ENCODE measurements around the gene RIC8A. TPM values are rescaled to one million over a fixed set of nuclear protein-coding genes. Genes with fewer than 3 reads are reported as not detected.

Gene RIC8A
- polyA plus RNA-seq, 1 experiment = 242 TPM

GRCh38 chr11:203945-204586, 3.4 kb upstream of the RIC8A start:
- ChIA-PET POLR2A (no interaction called here), CTCF (interaction anchor here (1.2 to 1.4 kb wide), 3 partner anchors 46 to 158 kb away, joined by 3 to 4 read pairs (median 3); no protein-coding TSS in a partner anchor)
- no peak for TF ChIP-seq CTCF (IDR thresholded peaks at IDR 0.05; ENCODE audit: insufficient read depth, low read depth, low read length)
- peaks cover 30% of the 10 kb centered on the region for H3K36me3 ChIP-seq (ENCODE audit: control insufficient read depth, insufficient read depth, low read length)
- no peaks in the 10 kb centered on the region for H3K27me3 ChIP-seq (ENCODE audit: control insufficient read depth, insufficient read depth, low read length)
- DNase-seq (ENCODE audit: low read depth) = no peak
- H3K4me3 ChIP-seq (ENCODE audit: low read depth, low read length) = no peak overlapping the region

- Histone ChIP-seq H3K27me3 (ENCODE audit: control insufficient read depth, insufficient read depth, low read length) (no peaks in the 10 kb centered on the region), H3K4me3 (ENCODE audit: low read depth, low read length) (no peak overlapping the region), H3K36me3 (ENCODE audit: control insufficient read depth, insufficient read depth, low read length) (peaks cover 33% of the 10 kb centered on the region)
- POLR2A ChIA-PET = no interaction called here
- CTCF ChIA-PET = interaction anchor here (1.3 to 1.4 kb wide), 2 partner anchors 105 to 157 kb away, joined by 3 read pairs; no protein-coding TSS in a partner anchor
- DNase-seq (ENCODE audit: low read depth) = no peak
- TF ChIP-seq CTCF (IDR thresholded peaks at IDR 0.05; ENCODE audit: insufficient read depth, low read depth, low read length) = no peak
Measured at GRCh38 chr11:204587-205109, 2.9 kb upstream of the RIC8A start.

- CTCF ChIA-PET = interaction anchor here (1.3 kb wide), 1 partner anchor 104 kb away, joined by 3 read pairs; no protein-coding TSS in a partner anchor
- no peak for DNase-seq (ENCODE audit: low read depth)
- Histone ChIP-seq H3K27me3 (ENCODE audit: control insufficient read depth, insufficient read depth, low read length) (no peaks in the 10 kb centered on the region), H3K4me3 (ENCODE audit: low read depth, low read length) (peak overlapping the region; percentile 96), H3K36me3 (ENCODE audit: control insufficient read depth, insufficient read depth, low read length) (peaks cover 36% of the 10 kb centered on the region)
- TF ChIP-seq CTCF (IDR thresholded peaks at IDR 0.05; ENCODE audit: insufficient read depth, low read depth, low read length) = no peak
- POLR2A ChIA-PET = no interaction called here
Measured at GRCh38 chr11:205221-206001, 2.1 kb upstream of the RIC8A start.

- ChIA-PET POLR2A (no interaction called here), CTCF (interaction anchor here (0.8 to 1.6 kb wide), 2 partner anchors 28 to 190 kb away, joined by 3 read pairs; no protein-coding TSS in a partner anchor)
- DNase-seq (ENCODE audit: low read depth) = no peak
- no peaks in the 10 kb centered on the region for H3K27me3 ChIP-seq (ENCODE audit: control insufficient read depth, insufficient read depth, low read length)
- H3K36me3 ChIP-seq (ENCODE audit: control insufficient read depth, insufficient read depth, low read length) = peaks cover 37% of the 10 kb centered on the region
- peak overlapping the region; percentile 96 for H3K4me3 ChIP-seq (ENCODE audit: low read depth, low read length)
- TF ChIP-seq CTCF (IDR thresholded peaks at IDR 0.05; ENCODE audit: insufficient read depth, low read depth, low read length) = no peak
Measured at GRCh38 chr11:206002-206384, 1.5 kb upstream of the RIC8A start.
